ENCODE results near the gene MAST1. TPM values are rescaled to one million over a fixed set of nuclear protein-coding genes. Genes with fewer than 3 reads are reported as not detected.
"Not testable (repeated sequence)": the region's sequence is repeated elsewhere in the genome, so short reads cannot be mapped to it uniquely, and the experiment has no call there.

Gene MAST1
- total and polyA plus RNA-seq, 2 donors = 0.74 to 1.1 TPM

DNA sequence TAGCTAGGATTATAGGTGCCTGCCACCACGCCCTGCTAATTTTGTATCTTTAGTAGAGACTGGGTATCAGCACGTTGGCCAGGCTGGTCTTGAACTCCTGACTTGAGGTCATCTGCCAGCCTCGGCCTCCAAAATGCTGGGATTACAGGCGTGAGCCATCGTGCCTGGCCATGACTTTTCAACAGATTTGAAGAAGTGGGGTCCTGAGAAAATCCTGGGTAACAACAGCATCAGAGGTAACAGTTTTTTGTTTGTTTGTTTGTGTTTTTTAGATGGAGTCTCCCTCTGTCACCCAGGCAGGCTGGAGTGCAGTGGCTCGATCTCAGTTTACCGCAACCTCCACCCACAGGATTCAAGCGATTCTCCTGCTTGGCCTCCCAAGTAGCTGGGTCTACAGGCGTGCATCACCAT lies 43.3 kb upstream of the MAST1 start:
- Histone ChIP-seq H3K27ac (ENCODE audit: low read depth) (no peak overlapping the region), H3K36me3 (ENCODE audit: insufficient read depth) (no peaks in the 10 kb centered on the region), H3K4me3 (ENCODE audit: low read depth, low read length) (no peak overlapping the region), H3K4me1 (ENCODE audit: insufficient read depth) (no peaks in the 10 kb centered on the region)
- 94% methylated on average over 9 of the region's 9 CpGs for WGBS
- DNase-seq (ENCODE audit: extremely low spot score) = no peak

DNA sequence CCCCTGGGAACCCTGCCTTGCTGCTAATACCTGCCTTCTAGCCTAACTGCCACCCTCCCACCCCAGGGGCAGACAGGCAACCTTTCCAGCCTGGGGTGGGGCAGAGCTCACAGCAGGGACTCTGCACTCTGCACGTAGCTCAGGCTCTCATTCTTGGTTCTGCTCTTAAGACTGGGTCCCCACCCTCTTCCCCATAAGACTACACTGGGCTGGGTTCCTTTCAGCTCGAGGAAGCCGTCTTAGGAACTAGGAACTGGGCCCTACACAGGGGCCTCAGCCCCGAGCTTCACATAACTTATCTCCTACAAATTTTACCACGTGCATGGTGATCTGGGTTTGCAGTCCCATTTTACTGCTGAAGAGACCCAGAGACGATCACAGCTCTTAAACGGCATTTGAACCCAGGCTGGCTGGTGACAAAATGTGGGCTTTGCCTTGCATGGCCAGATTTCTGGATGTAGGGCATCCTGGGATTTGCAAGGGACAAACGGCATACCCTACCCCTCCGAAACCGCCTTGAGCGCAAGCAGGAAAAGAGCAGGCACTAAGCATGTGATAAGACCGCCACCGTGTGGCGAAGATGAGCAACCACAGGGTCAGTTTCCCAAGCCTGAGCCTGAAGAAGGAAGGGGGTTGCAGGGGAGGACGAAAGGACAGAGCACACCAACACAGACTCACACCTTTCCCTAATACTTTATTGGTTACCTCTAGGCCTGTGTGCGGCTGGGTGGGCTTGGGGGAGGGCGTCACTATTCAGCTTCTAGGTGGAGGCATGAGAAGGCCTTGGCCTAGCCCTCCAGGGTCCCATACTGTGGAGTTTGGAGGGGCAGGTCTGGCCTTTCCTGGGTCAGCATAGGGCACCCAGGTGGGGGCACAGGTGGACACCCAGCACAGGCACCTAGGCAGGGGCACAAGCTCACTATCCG lies 41.9 kb upstream of the MAST1 start:
- no peaks in the 10 kb centered on the region for H3K36me3 ChIP-seq (ENCODE audit: insufficient read depth)

GRCh38 chr19:12797141-12797587 lies 41.2 kb upstream of the MAST1 start:
- no peak for DNase-seq (ENCODE audit: extremely low spot score)
- Histone ChIP-seq H3K4me1 (ENCODE audit: insufficient read depth) (no peaks in the 10 kb centered on the region), H3K27ac (ENCODE audit: low read depth) (no peak overlapping the region), H3K36me3 (ENCODE audit: insufficient read depth) (no peaks in the 10 kb centered on the region), H3K4me3 (ENCODE audit: low read depth, low read length) (no peak overlapping the region)
- WGBS = 91% methylated on average over 6 of the region's 6 CpGs

More for the DNA sequence above, 41.9 kb upstream of the MAST1 start:
- Histone ChIP-seq H3K4me3 (ENCODE audit: low read depth, low read length) (no peak overlapping the region), H3K4me1 (ENCODE audit: insufficient read depth) (no peaks in the 10 kb centered on the region), H3K27ac (ENCODE audit: low read depth) (no peak overlapping the region)
- no peak for DNase-seq (ENCODE audit: extremely low spot score)
- 7% methylated on average over 18 of the region's 18 CpGs for WGBS

- not testable (repeated sequence) for H3K36me3 ChIP-seq (ENCODE audit: insufficient read depth); DNase-seq (ENCODE audit: extremely low spot score); H3K4me1 ChIP-seq (ENCODE audit: insufficient read depth); H3K4me3 ChIP-seq (ENCODE audit: low read depth, low read length); H3K27ac ChIP-seq (ENCODE audit: low read depth)
- 93% methylated on average over 7 of the region's 7 CpGs for WGBS
Measured at GRCh38 chr19:12797607-12798006, 40.7 kb upstream of the MAST1 start.

GRCh38 chr19:12799742-12800465 lies 38.4 kb upstream of the MAST1 start:
- Histone ChIP-seq H3K4me3 (ENCODE audit: low read depth, low read length) (no peak overlapping the region), H3K27ac (ENCODE audit: low read depth) (no peak overlapping the region), H3K4me1 (ENCODE audit: insufficient read depth) (no peaks in the 10 kb centered on the region), H3K36me3 (ENCODE audit: insufficient read depth) (no peaks in the 10 kb centered on the region)
- 90% methylated on average over 18 of the region's 18 CpGs for WGBS
- no peak for DNase-seq (ENCODE audit: extremely low spot score)

DNA sequence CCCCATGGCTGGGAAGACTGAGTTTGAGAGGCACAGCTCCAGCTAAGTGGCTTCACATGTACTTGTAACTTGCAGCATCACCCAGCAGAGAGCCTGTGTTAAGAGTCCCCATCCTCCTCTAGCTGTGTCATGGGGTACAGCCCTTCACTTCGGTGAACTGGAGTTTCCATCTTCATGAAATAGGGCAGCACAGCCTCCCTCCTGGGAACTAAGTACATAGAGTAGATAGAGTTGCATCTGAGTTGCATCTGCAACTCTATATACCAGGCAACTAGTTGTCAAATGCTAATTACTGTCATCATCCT lies 37.9 kb upstream of the MAST1 start:
- Histone ChIP-seq H3K36me3 (ENCODE audit: insufficient read depth) (no peaks in the 10 kb centered on the region), H3K4me1 (ENCODE audit: insufficient read depth) (no peaks in the 10 kb centered on the region), H3K27ac (ENCODE audit: low read depth) (no peak overlapping the region), H3K4me3 (ENCODE audit: low read depth, low read length) (no peak overlapping the region)
- 88% methylated on average over 1 of the region's 1 CpG for WGBS
- DNase-seq (ENCODE audit: extremely low spot score) = no peak

DNA sequence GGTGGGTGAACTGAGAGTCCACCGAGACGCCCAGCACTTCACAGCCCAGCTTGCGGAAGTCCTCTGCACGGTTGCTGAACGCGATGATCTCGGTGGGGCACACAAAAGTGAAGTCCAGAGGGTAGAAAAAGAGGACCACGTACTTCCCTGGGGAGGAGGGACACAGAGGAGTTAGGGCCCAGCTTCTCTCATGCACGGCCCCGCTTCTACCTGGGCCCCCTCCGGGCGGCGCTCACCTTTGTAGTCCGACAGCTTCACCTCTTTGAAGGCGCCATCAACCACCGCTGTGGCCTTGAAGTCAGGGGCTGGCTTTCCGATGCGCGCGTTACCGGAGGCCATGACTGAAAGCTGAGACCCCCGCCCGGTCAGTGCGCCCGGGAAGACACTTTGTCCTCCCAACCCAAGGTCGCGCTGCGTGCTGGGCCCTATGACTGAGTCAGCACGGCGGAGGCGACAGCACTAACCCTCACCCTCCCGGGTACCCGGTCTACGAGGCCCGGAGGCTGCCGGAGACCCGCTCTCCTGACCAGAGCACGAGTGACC lies 37.3 kb upstream of the MAST1 start:
- no peaks in the 10 kb centered on the region for H3K36me3 ChIP-seq (ENCODE audit: insufficient read depth)
- H3K27ac ChIP-seq (ENCODE audit: low read depth) = peak overlapping the region; percentile 33
- H3K4me3 ChIP-seq (ENCODE audit: low read depth, low read length) = peak overlapping the region; percentile 78
- 9% methylated on average over 38 of the region's 38 CpGs for WGBS
- no peak for DNase-seq (ENCODE audit: extremely low spot score)
- H3K4me1 ChIP-seq (ENCODE audit: insufficient read depth) = no peaks in the 10 kb centered on the region

DNA sequence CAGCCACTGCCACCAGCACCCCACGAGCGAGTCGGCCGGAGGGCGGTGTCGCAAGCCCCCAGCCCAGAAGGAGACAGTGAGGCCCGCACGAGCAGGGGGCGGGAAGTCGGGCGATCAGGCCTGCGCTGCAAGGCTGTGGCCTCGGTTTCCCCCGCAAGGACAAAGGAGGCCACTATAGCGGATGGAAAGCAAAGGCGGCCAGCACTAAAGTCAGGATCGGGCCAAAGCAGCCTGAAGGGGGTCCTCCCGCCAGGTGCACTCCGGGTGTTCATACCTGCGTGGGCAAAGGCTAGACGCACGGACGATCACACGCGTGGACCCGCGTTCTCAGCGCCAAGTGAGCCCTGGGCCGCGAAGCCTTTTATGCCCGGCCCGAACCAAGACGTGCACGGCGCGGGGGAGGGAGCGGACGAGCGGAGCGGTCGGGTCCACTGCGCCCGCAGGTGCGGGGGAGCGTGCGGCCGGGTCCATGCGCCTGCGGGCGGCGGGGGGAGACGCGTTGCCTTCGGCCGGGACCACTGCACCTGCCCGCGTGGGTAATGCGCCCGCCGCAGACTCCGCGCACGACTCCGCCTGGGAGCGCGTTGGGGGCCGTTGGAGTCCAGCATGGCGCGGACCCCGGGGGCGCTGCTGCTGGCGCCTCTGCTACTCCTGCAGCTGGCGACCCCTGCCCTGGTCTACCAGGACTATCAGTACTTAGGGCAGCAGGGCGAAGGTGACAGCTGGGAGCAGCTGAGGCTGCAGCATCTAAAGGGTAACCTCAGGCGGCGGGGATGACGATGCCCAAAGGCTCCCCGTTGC lies 36.6 kb upstream of the MAST1 start, which contains the start of the genes PRDX2 and THSD8:
PRDX2 (minus strand) TSS at position 335 of the 801 bp plus-strand sequence. CDS start 539 bp downstream, outside the sequence.
THSD8 (plus strand) TSS at position 604 of the 801 bp plus-strand sequence; CDS start at position 607, 3 bp downstream.
- under 1% methylated on average over 78 of the region's 78 CpGs for WGBS
- no peaks in the 10 kb centered on the region for H3K4me1 ChIP-seq (ENCODE audit: insufficient read depth)
- H3K4me3 ChIP-seq (ENCODE audit: low read depth, low read length) = peak within 1 kb of the TSS; percentile 78
- H3K36me3 ChIP-seq (ENCODE audit: insufficient read depth) = no peaks in the 10 kb centered on the region
- no peak for DNase-seq (ENCODE audit: extremely low spot score)
- H3K27ac ChIP-seq (ENCODE audit: low read depth) = peak within 1 kb of the TSS; percentile 33

- no peak for DNase-seq (ENCODE audit: extremely low spot score)
- H3K36me3 ChIP-seq (ENCODE audit: insufficient read depth) = no peaks in the 10 kb centered on the region
- H3K4me3 ChIP-seq (ENCODE audit: low read depth, low read length) = peak overlapping the region; percentile 78
- H3K27ac ChIP-seq (ENCODE audit: low read depth) = no peak overlapping the region
- no peaks in the 10 kb centered on the region for H3K4me1 ChIP-seq (ENCODE audit: insufficient read depth)
- WGBS = 42% methylated on average over 22 of the region's 22 CpGs
Measured at GRCh38 chr19:12802267-12803106, 35.8 kb upstream of the MAST1 start.

- Histone ChIP-seq H3K4me1 (ENCODE audit: insufficient read depth) (no peaks in the 10 kb centered on the region), H3K4me3 (ENCODE audit: low read depth, low read length) (no peak overlapping the region), H3K36me3 (ENCODE audit: insufficient read depth) (no peaks in the 10 kb centered on the region), H3K27ac (ENCODE audit: low read depth) (no peak overlapping the region)
- 92% methylated on average over 26 of the region's 26 CpGs for WGBS
- DNase-seq (ENCODE audit: extremely low spot score) = no peak
Measured at GRCh38 chr19:12804051-12804450, 34.3 kb upstream of the MAST1 start.

- DNase-seq (ENCODE audit: extremely low spot score) = no peak
- H3K4me1 ChIP-seq (ENCODE audit: insufficient read depth) = no peaks in the 10 kb centered on the region
- H3K27ac ChIP-seq (ENCODE audit: low read depth) = peak within 1 kb of the TSS; percentile 61
- no peaks in the 10 kb centered on the region for H3K36me3 ChIP-seq (ENCODE audit: insufficient read depth)
- WGBS = 4% methylated on average over 66 of the region's 66 CpGs
- H3K4me3 ChIP-seq (ENCODE audit: low read depth, low read length) = peak within 1 kb of the TSS; percentile 57
Measured at GRCh38 chr19:12806242-12807081, 31.9 kb upstream of the MAST1 start, which contains the start of gene RNASEH2A. TSS of gene RNASEH2A (plus strand) at chr19:12806584. CDS start at chr19:12806674, 90 bp downstream.

- no peaks in the 10 kb centered on the region for H3K4me1 ChIP-seq (ENCODE audit: insufficient read depth)
- H3K4me3 ChIP-seq (ENCODE audit: low read depth, low read length) = no peak overlapping the region
- 90% methylated on average over 7 of the region's 7 CpGs for WGBS
- no peak for DNase-seq (ENCODE audit: extremely low spot score)
- H3K36me3 ChIP-seq (ENCODE audit: insufficient read depth) = no peaks in the 10 kb centered on the region
- no peak overlapping the region for H3K27ac ChIP-seq (ENCODE audit: low read depth)
Measured at GRCh38 chr19:12815088-12815487, 23.2 kb upstream of the MAST1 start.
